Panc1 (cell line): ENCODE data around the gene FGD1. TPM values are rescaled to one million over a fixed set of nuclear protein-coding genes. Genes with fewer than 3 reads are reported as not detected.

Experiments
- ATAC-seq: fragments of 200-7000 bp; cut with Tn5 transposase; 2 replicates; pipeline ENCODE4 v1.9.1; 2020; ENCODE audit warnings: mild to moderate bottlenecking, moderate library complexity
- BruUV-seq: library from RNA; stranded (reverse); fragments of 400-500 nt; replicated peaks from 2 replicates; lab custom pipeline; 2021; lab: Mats Ljungman, UMichigan
- CTCF ChIA-PET: fragments of 300-600 bp; sonication (Branson Sonifier 250); formaldehyde crosslinking; loops from one replicate; lab custom pipeline; 2022; ENCODE audit warnings: antibody characterized with exemption; lab: Charles Lee
- POLR2A ChIA-PET: fragments of 300-600 bp; sonication (Branson Sonifier 250); formaldehyde crosslinking; loops from one replicate; lab custom pipeline; 2022; ENCODE audit warnings: antibody characterized with exemption; lab: Charles Lee
- DNase-seq: peaks from one replicate; pipeline ENCODE4 v3.0.0-alpha.2; 2010; ENCODE audit warnings: low read depth, low spot score
- H3K27ac ChIP-seq: 2 replicates; pipeline ENCODE4 v1.5.1; 2011; ENCODE audit warnings: mild to moderate bottlenecking, low read length, inconsistent platforms
- H3K27me3 ChIP-seq: fragments of 200-500 bp; sonication (Bioruptor generic); 2 replicates; pipeline ENCODE4 v1.6.0; 2014; ENCODE audit warnings: low read length, inconsistent platforms; ENCODE audit not compliant: control insufficient read depth, insufficient read depth
- H3K36me3 ChIP-seq: fragments of 200-500 bp; sonication (Bioruptor generic); 2 replicates; pipeline ENCODE4 v1.5.1; 2014; ENCODE audit warnings: inconsistent platforms, mild to moderate bottlenecking, low read length, moderate library complexity; ENCODE audit not compliant: control insufficient read depth, insufficient read depth
- H3K4me1 ChIP-seq: 2 replicates; pipeline ENCODE4 v1.5.1; 2011; ENCODE audit warnings: inconsistent platforms, mild to moderate bottlenecking, low read length, moderate library complexity; ENCODE audit not compliant: control insufficient read depth, insufficient read depth
- H3K4me3 ChIP-seq, 2 experiments: 2 replicates each; pipeline ENCODE4 v1.5.1; 2011 to 2012; ENCODE audit warnings: low read depth in 2 of 2, low read length in 2 of 2, mild to moderate bottlenecking in 2 of 2, inconsistent platforms in 1 of 2, moderate library complexity in 1 of 2
- H3K9me3 ChIP-seq: fragments of 200-500 bp; sonication (Bioruptor generic); 2 replicates; pipeline ENCODE4 v1.5.1; 2014; ENCODE audit warnings: low read depth, mild to moderate bottlenecking, inconsistent platforms, low read length, moderate library complexity; ENCODE audit not compliant: control insufficient read depth, insufficient read depth
- POLR2AphosphoS5 ChIP-seq: IDR thresholded peaks from 2 replicates; pipeline ENCODE4 v1.6.1; 2012; ENCODE audit warnings: mild to moderate bottlenecking, low read depth, low read length, moderate library complexity
- SIN3A ChIP-seq: IDR thresholded peaks from 2 replicates; pipeline ENCODE4 v1.6.1; 2012; ENCODE audit warnings: low read depth, mild to moderate bottlenecking, low read length, moderate library complexity, borderline replicate concordance; ENCODE audit not compliant: insufficient read depth
- TCF7L2 ChIP-seq: IDR thresholded peaks from 2 replicates; pipeline ENCODE4 v1.6.1; 2011; ENCODE audit warnings: mild to moderate bottlenecking, low read depth, low read length, inconsistent platforms
- in situ Hi-C: cut with HindIII; loops from 2 replicates; pipeline ENCODE4 v1.10.0; 2016; ENCODE audit warnings: low sequenced_read_pairs, low pct_unique_long_range_greater_than_20kb
- intact Hi-C: fragments of 100-400 bp; cut with micrococcal nuclease; formaldehyde crosslinking; loops from one replicate; pipeline ENCODE4 v1.10.0; 2022; ENCODE audit not compliant: unreplicated experiment
- total RNA-seq: library from RNA; stranded (reverse); gene quantifications from one replicate; pipeline ENCODE4 v1.2.1, GENCODE V29; 2021; ENCODE audit not compliant: unreplicated experiment
- TF ChIP-seq, protein P1 (sequence below): fragments of 450-650 bp; IDR thresholded peaks from 2 replicates; pipeline ENCODE4 v1.5.1; 2017; ENCODE audit warnings: mild to moderate bottlenecking
- TF ChIP-seq, protein P2 (sequence below), 2 experiments: IDR thresholded peaks; 2 replicates each; pipeline ENCODE4 v1.6.1; 2011 to 2012; ENCODE audit warnings: low read depth in 2 of 2, control low read depth in 1 of 2, low read length in 1 of 2, mild to moderate bottlenecking in 1 of 2, moderate library complexity in 1 of 2; ENCODE audit not compliant: insufficient read depth in 1 of 2

The FGD1 gene
- total RNA-seq, 1 experiment from 2014 or later: 14.1 TPM

GRCh38 chrX:54534271-54534670 lies 38.2 kb upstream of the FGD1 start:
- intact Hi-C loops: no loop called here

DNA sequence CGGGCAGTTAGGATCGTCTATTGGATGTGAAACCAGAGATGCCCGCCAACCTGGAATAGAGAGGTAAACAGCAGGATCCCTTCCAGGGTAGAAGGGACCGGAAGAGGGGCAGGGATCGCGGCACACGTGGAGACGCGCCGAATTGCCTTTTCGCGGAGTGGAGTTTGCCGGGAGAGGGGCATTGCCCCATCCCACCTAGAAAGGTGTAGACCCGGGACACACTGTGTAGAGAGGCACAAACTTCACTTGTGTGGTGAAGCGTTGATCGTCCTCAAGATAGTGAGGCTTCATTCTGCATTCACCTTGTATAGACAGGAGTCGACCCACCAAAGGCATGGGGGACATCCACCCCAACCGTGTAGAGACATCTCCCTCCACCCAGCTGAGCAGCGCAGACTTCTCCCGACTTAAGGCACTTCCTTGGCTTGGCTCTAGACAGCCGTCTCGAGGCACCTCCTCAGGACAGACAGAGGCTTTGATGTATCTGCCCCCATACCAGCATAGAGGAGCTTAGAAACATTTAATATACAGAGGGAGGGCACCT lies 34.4 kb upstream of the FGD1 start:
- BruUV-seq: TSS peak; percentile 91
- ATAC-seq (peak; percentile 40), DNase-seq (no peak)
- ChIA-PET POLR2A (no interaction called here), CTCF (interaction anchor here (0.6 kb wide), 1 partner anchor 90 kb away, joined by 3 read pairs; the partner anchor contains the start of gene TSR2)
- in situ Hi-C loops (no loop called here), intact Hi-C loops (no loop called here)
- peaks cover 5% of the 10 kb centered on the region for H3K4me1 ChIP-seq
- H3K36me3 ChIP-seq: no peaks in the 10 kb centered on the region; the same call in none of the 2 replicates
- no peaks in the 10 kb centered on the region for H3K27me3 ChIP-seq
- peaks cover 3% of the 10 kb centered on the region; the same call in 1 of the 2 replicates for H3K9me3 ChIP-seq
- peak overlapping the region; percentile 82 to 94 for H3K4me3 ChIP-seq
- TF ChIP-seq, protein P1, sequence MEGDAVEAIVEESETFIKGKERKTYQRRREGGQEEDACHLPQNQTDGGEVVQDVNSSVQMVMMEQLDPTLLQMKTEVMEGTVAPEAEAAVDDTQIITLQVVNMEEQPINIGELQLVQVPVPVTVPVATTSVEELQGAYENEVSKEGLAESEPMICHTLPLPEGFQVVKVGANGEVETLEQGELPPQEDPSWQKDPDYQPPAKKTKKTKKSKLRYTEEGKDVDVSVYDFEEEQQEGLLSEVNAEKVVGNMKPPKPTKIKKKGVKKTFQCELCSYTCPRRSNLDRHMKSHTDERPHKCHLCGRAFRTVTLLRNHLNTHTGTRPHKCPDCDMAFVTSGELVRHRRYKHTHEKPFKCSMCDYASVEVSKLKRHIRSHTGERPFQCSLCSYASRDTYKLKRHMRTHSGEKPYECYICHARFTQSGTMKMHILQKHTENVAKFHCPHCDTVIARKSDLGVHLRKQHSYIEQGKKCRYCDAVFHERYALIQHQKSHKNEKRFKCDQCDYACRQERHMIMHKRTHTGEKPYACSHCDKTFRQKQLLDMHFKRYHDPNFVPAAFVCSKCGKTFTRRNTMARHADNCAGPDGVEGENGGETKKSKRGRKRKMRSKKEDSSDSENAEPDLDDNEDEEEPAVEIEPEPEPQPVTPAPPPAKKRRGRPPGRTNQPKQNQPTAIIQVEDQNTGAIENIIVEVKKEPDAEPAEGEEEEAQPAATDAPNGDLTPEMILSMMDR: no peak
- TF ChIP-seq SIN3A: 0 out of 2 replicates have a peak, but pooled peaks have one; percentile 36
- H3K27ac ChIP-seq: peak overlapping the region; percentile 98

More at GRCh38 chrX:54534271-54534670, 38.2 kb upstream of the FGD1 start:
- TF ChIP-seq, protein P1: no peak
- TF ChIP-seq TCF7L2: no peak
- TF ChIP-seq SIN3A: no peak
- no peak for TF ChIP-seq POLR2AphosphoS5
- TF ChIP-seq, protein P2, sequence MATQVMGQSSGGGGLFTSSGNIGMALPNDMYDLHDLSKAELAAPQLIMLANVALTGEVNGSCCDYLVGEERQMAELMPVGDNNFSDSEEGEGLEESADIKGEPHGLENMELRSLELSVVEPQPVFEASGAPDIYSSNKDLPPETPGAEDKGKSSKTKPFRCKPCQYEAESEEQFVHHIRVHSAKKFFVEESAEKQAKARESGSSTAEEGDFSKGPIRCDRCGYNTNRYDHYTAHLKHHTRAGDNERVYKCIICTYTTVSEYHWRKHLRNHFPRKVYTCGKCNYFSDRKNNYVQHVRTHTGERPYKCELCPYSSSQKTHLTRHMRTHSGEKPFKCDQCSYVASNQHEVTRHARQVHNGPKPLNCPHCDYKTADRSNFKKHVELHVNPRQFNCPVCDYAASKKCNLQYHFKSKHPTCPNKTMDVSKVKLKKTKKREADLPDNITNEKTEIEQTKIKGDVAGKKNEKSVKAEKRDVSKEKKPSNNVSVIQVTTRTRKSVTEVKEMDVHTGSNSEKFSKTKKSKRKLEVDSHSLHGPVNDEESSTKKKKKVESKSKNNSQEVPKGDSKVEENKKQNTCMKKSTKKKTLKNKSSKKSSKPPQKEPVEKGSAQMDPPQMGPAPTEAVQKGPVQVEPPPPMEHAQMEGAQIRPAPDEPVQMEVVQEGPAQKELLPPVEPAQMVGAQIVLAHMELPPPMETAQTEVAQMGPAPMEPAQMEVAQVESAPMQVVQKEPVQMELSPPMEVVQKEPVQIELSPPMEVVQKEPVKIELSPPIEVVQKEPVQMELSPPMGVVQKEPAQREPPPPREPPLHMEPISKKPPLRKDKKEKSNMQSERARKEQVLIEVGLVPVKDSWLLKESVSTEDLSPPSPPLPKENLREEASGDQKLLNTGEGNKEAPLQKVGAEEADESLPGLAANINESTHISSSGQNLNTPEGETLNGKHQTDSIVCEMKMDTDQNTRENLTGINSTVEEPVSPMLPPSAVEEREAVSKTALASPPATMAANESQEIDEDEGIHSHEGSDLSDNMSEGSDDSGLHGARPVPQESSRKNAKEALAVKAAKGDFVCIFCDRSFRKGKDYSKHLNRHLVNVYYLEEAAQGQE (IDR thresholded peaks at IDR 0.05; ENCODE audit: insufficient read depth in 1 of 2, low read depth in 2 of 2, low read length in 1 of 2): no peak
- Histone ChIP-seq H3K4me1 (peaks cover 5% of the 10 kb centered on the region), H3K27me3 (no peaks in the 10 kb centered on the region), H3K27ac (no peak overlapping the region), H3K4me3 (no peak overlapping the region), H3K36me3 (peaks cover 7% of the 10 kb centered on the region), H3K9me3 (no peaks in the 10 kb centered on the region; the same call in 1 of the 2 replicates)
- BruUV-seq: no TSS peak
- in situ Hi-C loops: no loop called here
- DNase-seq: no peak
- ChIA-PET POLR2A (no interaction called here), CTCF (no interaction called here)
- ATAC-seq: no peak
